GM19351 (cell line): ENCODE measurements around the gene DIP2A.
A peak's percentile ranks its signal among the peaks of the same experiment; 100 is the strongest.

Experiments used
- ATAC-seq: cut with Tn5 transposase; IDR thresholded peaks from one replicate; pipeline ENCODE4 v1.9.1; 2021; ENCODE audit warnings: mild to moderate bottlenecking, moderate library complexity; ENCODE audit not compliant: unreplicated experiment

Gene DIP2A

DNA sequence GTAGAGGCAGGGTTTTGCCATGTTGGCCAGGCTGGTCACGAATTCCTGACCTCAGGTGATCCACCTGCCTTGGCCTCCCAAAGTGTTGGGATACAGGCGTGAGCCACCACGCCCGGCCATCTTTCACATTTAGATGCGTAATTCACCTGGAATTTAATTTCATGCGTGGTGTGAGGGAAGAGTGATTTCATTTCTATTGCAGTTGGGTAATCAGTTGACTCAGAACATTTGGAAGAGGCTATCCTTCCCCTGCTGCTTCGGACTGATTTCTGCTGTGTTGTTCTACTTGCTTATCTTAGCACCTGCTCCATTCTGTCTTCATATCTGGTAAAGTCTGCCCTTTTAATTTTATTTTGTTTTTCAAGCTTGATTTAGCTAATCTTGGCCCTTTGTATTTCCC is 19.1 kb downstream of the DIP2A start:
- no peak for ATAC-seq

DNA sequence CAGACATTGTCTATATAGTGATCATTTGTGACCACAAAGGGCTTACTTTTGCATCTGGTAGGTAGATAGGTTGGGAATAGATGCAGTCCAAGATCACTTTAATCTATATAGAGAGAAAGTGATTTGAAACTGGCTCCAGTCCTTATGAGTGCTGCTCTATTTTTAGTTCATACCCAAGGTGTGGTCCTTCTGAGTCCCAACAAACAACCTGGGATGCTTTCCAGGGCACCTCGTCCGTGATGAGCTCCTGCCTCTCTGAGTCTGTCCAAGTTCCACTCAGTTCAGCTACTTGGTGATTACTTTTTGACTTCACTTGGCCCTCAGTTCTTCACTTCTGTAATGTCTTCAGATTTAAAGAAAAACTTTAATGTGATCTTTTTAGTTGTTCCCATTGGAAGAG is 20.2 kb downstream of the DIP2A start:
- no peak for ATAC-seq

GRCh38 chr21:46480466-46480865 is 21.8 kb downstream of the DIP2A start:
- ATAC-seq, result no peak

DNA sequence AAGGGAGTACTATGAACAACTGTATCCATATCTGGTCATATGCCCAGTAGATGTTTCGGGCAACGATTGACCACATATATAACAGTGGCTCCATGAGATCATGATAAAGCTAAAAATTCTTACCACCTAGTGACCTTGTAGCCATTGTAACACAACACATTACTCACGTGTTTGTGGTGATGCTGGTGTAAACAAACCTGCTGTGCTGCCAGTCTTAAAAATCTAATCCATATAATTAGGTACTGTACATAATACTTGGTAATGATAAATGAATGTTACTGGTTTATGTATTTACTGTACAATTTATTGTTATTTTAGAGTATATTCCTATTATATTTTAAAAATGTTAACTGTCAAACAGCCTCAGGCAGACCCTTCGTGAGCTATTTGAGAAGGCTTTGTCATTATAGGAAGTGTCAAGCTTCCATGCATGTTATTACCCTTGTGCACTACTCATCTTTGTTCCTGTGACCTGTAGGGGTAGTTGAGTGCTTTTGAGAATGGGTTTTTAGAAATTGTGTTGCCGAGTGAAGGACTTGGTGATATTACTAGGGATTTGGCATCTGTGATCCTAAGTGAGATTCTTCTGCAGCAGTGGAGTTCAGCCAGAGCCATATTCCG is 23.6 kb downstream of the DIP2A start:
- no peak for ATAC-seq

DNA sequence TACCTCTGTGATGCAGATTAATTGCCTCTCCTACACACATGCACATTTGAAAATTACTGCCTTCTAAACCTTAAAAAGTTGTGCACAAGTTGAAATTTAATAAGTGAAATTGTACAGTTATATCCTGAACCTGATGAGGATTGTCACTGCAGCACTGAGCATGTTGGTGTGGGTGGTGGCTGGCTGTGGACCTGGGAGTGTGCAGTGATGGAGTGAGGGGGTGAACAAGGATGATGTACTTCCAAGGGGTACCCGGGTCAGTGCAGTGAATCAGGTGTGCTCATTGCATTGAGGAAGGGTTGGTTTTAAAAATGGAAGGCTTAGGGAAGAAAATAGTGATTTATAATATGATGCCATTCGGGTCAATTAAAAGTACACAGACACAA is 24.1 kb downstream of the DIP2A start:
- ATAC-seq, result no peak

GRCh38 chr21:46483300-46484295 is 24.9 kb downstream of the DIP2A start:
- no peak for ATAC-seq

- ATAC-seq, result no peak
Measured at GRCh38 chr21:46486481-46487126, 27.9 kb downstream of the DIP2A start.

DNA sequence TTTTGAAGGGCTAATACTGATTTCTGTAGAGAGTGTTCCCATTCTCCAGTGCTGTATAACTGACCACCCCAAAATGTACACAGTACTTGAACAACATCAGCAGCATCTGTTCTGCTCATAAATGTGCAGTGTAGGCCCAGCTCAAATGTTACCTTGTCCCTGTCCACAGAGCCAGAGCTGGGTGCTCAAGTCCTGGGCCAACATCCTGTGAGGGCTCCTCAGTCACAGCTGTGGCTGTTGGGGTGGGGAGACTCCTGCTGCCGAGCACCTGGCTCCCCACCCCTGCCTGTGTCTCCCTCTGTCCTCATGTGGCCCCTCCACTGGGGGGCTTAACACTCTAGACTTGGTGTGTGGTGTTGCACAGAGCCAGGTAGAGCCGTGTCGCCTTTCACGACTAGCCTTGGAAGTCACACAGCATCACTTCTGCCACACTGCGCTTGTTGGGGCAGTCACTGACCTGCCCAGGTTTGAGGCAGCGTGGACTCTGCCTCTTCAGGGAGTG is 30.5 kb downstream of the DIP2A start:
- ATAC-seq, result no peak

DNA sequence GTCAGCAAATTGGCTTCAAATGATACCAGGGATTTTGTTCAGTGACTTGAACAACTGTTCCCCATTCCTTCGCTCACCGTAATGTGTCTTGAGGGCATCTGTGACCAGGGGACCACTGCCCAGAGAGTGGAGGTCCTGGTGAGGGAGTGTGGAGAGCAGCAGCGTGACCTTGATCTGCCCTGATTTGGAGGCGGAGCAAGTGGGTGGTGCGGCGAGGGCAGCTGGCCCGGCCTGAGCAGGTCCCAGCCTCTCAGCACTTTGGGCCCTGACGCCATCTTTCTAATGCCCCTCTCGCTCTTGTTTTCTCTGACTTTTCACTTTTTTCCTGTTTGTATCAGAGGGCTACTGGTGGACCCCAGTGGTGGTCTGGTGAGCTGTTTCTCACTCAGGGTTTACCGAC is 31.1 kb downstream of the DIP2A start:
- no peak for ATAC-seq

- no peak for ATAC-seq
Measured at GRCh38 chr21:46491553-46491952, 32.9 kb downstream of the DIP2A start.

DNA sequence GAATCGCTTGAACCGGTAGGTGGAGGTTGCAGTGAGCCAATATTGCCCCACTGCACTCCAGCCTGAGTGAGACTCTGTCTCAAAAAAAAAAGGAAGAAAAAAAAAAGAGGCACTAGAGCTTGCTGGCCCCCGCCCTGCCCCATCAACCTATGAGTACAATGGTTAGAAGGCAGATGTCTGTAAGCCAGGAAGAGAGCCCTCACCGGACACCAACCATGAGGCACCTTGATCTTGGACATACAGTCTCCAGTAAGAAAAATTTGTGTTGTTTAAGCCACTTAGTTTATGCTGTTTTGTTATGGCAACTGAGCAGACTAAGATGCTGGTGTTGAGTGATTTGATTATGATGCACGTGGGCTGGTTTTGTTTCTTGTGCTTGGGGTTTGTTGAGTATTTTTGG is 34.2 kb downstream of the DIP2A start:
- no peak for ATAC-seq

DNA sequence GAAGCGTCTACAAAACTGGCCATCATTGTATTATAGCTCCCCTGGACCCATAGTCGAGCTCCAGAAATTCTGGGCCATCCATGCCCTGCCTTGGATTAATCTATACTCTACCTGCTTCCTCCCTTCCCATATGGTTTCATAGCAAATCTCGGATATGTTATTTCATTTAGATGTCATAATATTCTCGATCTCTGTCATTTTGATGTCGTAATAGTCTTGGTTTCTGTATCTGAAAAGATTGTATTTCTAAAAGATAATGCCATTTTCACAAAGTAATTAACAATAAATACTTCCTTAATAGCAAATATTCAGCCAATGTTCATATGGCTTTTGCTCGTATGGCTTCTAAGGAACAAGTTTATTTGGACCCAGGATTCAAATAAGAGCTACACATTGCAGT is 35.1 kb downstream of the DIP2A start:
- no peak for ATAC-seq

DNA sequence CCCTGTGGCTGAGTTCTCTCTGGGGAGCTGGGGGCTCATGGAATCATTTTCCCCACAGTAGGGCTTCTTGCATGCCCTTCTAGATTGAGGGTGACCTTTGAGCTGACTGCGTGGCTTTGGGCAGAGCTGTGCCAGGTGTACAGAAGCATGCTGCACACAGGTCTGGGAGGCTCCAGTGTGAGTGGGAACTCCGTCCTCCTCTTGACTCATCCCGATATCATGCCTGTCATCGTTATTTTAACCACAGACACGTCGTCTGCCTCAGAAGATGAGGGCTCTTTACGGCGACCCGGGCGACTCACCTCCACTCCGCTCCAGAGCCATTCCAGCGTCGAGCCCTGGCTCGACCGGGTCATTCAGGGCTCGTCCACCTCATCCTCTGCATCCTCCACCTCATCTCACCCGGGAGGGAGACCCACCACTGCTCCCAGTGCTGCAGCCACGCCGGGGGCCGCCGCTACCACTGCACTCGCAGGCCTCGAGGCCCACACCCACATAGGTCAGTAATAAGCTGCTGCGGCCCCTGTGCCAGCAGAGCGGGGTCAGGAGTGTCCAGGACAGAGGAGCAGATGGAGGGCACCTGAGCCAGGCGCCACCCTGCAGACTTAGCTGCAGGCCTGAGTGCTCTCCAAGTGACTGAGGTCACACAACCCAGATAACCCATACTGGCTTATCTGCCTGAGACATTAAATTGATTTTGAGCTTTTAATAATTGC is 39.8 kb downstream of the DIP2A start:
- ATAC-seq, result no peak

GRCh38 chr21:46500224-46500861 is 41.7 kb downstream of the DIP2A start:
- ATAC-seq, result no peak

DNA sequence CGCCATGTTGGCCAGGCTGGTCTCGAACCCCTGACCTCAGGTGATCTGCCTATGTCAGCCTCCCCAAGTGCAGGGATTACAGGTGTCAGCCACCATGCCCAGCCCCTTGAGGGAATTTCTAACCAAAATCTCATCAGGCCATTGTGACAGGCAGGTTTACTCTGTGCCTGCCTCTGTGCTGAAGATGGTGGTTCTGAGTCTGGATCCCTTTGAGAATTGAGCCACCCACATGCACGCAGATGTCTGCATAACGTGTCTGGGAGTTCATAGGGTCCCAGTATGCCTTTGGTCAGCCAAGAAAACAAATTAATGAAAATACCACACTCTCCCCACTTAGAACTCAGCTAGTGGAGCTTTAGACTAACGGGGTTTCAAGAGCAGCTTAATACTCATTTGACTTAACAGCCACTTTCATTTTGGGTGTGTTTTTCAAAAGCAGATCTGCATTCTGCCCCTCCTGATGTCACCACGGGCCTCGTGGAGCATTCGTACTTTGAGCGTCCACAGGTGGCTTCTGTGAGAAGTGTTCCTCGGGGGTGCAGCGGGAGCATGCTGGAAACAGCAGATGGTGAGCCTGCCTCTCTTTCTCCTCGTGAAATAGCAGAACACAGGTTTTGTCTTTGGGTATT is 45.3 kb downstream of the DIP2A start:
- peak; percentile 69 for ATAC-seq

GRCh38 chr21:46504666-46505065 is 46.0 kb downstream of the DIP2A start:
- ATAC-seq, result no peak

- ATAC-seq, result no peak
Measured at GRCh38 chr21:46507562-46507961, 48.9 kb downstream of the DIP2A start.

GRCh38 chr21:46509741-46510502 is 51.2 kb downstream of the DIP2A start:
- ATAC-seq, result no peak

GRCh38 chr21:46515109-46515508 is 56.4 kb downstream of the DIP2A start:
- no peak for ATAC-seq
